GM12878 (cell line): ENCODE results near the gene RBM8A. TPM values are rescaled to one million over a fixed set of nuclear protein-coding genes. Genes with fewer than 3 reads are reported as not detected.

Source experiments
- ATAC-seq: fragments of 200-7000 bp; cut with Tn5 transposase; 3 replicates; pipeline ENCODE4 v1.9.1; 2020; ENCODE audit warnings: mild to moderate bottlenecking, moderate library complexity
- BruUV-seq: library from RNA; stranded (reverse); fragments of 400-500 nt; replicated peaks from 2 replicates; lab custom pipeline; 2021; lab: Mats Ljungman, UMichigan
- CTCF ChIA-PET: fragments of 300-600 bp; sonication (Branson Sonifier 250); formaldehyde crosslinking; extraction: SDS; loops from one replicate; lab custom pipeline; 2021; ENCODE audit warnings: inconsistent platforms; lab: Yijun Ruan, JAX
- POLR2A ChIA-PET: fragments of 350-600 bp; formaldehyde crosslinking; extraction: SDS; loops from one replicate; lab custom pipeline; 2021; ENCODE audit warnings: inconsistent platforms; lab: Charles Lee
- RAD21 ChIA-PET: fragments of 300-600 bp; sonication (Branson Sonifier 250); formaldehyde crosslinking; loops from one replicate; lab custom pipeline; 2023; ENCODE audit warnings: antibody characterized with exemption; ENCODE audit not compliant: unreplicated experiment; lab: Charles Lee
- SMC1A ChIA-PET: fragments of 300-600 bp; sonication (Branson Sonifier 250); formaldehyde crosslinking; loops from one replicate; lab custom pipeline; 2023; ENCODE audit not compliant: unreplicated experiment, uncharacterized antibody; lab: Charles Lee
- DNase-seq: peaks from one replicate; pipeline ENCODE4 v3.0.0-alpha.2; 2011; ENCODE audit warnings: low read depth, low spot score
- FAIRE-seq: peaks from 3 replicates; lab custom pipeline; 2011; peaks lifted over from hg19 to GRCh38; lab: Jason Lieb, UNC
- H2AFZ ChIP-seq: 2 replicates; pipeline ENCODE4 v1.6.0; 2011; ENCODE audit warnings: low read depth, low read length, control low read depth; ENCODE audit not compliant: control insufficient read depth
- H3K27ac ChIP-seq: 2 replicates; pipeline ENCODE4 v1.5.1; 2011; ENCODE audit warnings: control low read depth; ENCODE audit not compliant: control insufficient read depth, insufficient read depth
- H3K27me3 ChIP-seq, 2 experiments: replicated peaks in 1 of 2; 2 replicates each; pipeline versions ENCODE4 v1.6.0 to v1.6.1; 2011; ENCODE audit warnings: low read length in 1 of 2; ENCODE audit not compliant: control insufficient read depth in 2 of 2, insufficient read depth in 2 of 2
- H3K36me3 ChIP-seq, 2 experiments: 2 replicates each; pipeline ENCODE4 v1.5.1; 2011; ENCODE audit warnings: low read length in 1 of 2; ENCODE audit not compliant: control insufficient read depth in 2 of 2, insufficient read depth in 2 of 2
- H3K4me1 ChIP-seq: 2 replicates; pipeline ENCODE4 v1.6.1; 2011; ENCODE audit warnings: mild to moderate bottlenecking, low read length, moderate library complexity, mixed read lengths; ENCODE audit not compliant: control insufficient read depth, insufficient read depth
- H3K4me2 ChIP-seq: 2 replicates; pipeline ENCODE4 v1.6.0; 2011; ENCODE audit warnings: control low read depth; ENCODE audit not compliant: control insufficient read depth, insufficient read depth
- H3K4me3 ChIP-seq: fragments of 200-600 bp; sonication (generic); 2 replicates; pipeline ENCODE4 v1.5.1; 2016
- H3K79me2 ChIP-seq: 2 replicates; pipeline ENCODE4 v1.6.0; 2011; ENCODE audit warnings: low read length; ENCODE audit not compliant: control insufficient read depth, insufficient read depth
- H3K9ac ChIP-seq: 2 replicates; pipeline ENCODE4 v1.8.0; 2011; ENCODE audit warnings: low read length, control low read depth, mixed read lengths; ENCODE audit not compliant: control insufficient read depth, insufficient read depth
- H3K9me3 ChIP-seq: replicated peaks from 3 replicates; pipeline ENCODE4 v1.5.1; 2011; ENCODE audit warnings: mild to moderate bottlenecking, low read length; ENCODE audit not compliant: control insufficient read depth, insufficient read depth
- H4K20me1 ChIP-seq: 2 replicates; pipeline ENCODE4 v1.6.0; 2011; ENCODE audit not compliant: control insufficient read depth, insufficient read depth
- CBX5 ChIP-seq: sonication (generic); IDR thresholded peaks from 2 replicates; pipeline ENCODE4 v1.6.1; 2016; ENCODE audit warnings: low read depth, moderate library complexity, mild to moderate bottlenecking, inconsistent platforms
- FOXK2 ChIP-seq: fragments of 450-650 bp; IDR thresholded peaks from 2 replicates; pipeline ENCODE4 v1.6.1; 2017; ENCODE audit warnings: mild to moderate bottlenecking, moderate library complexity
- HCFC1 ChIP-seq: fragments of 150-350 bp; IDR thresholded peaks from 2 replicates; pipeline ENCODE4 v1.6.1; 2014; ENCODE audit warnings: low read length
- MAX ChIP-seq: IDR thresholded peaks from 2 replicates; pipeline ENCODE4 v1.6.1; 2012; ENCODE audit warnings: low read depth, low read length, improper control_type of control experiment
- POLR2AphosphoS2 ChIP-seq: IDR thresholded peaks from 2 replicates; pipeline ENCODE4 v1.6.1; 2011; ENCODE audit warnings: low read depth, mild to moderate bottlenecking, low read length, improper control_type of control experiment, moderate library complexity
- SRF ChIP-seq, 2 experiments: IDR thresholded peaks; 2 replicates each; pipeline ENCODE4 v1.6.1; 2011; ENCODE audit warnings: low read depth in 2 of 2, low read length in 2 of 2, mild to moderate bottlenecking in 1 of 2, moderate library complexity in 1 of 2
- STAT1 ChIP-seq: fragments of 450-650 bp; conservative IDR thresholded peaks from 2 replicates; pipeline ENCODE4 v1.6.1; 2014; ENCODE audit warnings: antibody characterized with exemption, mild to moderate bottlenecking
- YY1 ChIP-seq: IDR thresholded peaks from 2 replicates; pipeline ENCODE4 v1.6.1; 2011; ENCODE audit warnings: low read depth, mild to moderate bottlenecking, low read length
- ZBTB4 ChIP-seq: fragments of 450-650 bp; formaldehyde crosslinking; IDR thresholded peaks from 2 replicates; pipeline ENCODE4 v1.4.0; 2022; ENCODE audit warnings: mild to moderate bottlenecking, moderate library complexity
- WGBS: methylation state at CpG from one replicate; pipeline ENCODE4 v1.1.6; 2016; ENCODE audit warnings: low lambda C conversion rate; ENCODE audit not compliant: insufficient replicate concordance, insufficient coverage; ENCODE audit errors: missing lambda C conversion rate; 5-methylcytosine and 5-hydroxymethylcytosine counted together
- in situ Hi-C: fragments of 300-500 bp; cut with MboI; formaldehyde crosslinking; loops from 9 replicates; pipeline ENCODE4 v1.14.3; 2018; ENCODE audit warnings: mixed read lengths
- intact Hi-C: fragments of 100-400 bp; cut with micrococcal nuclease; formaldehyde crosslinking; loops from one replicate; pipeline ENCODE4 v1.14.2; 2022; ENCODE audit not compliant: unreplicated experiment
- polyA plus RNA-seq, 11 experiments: library from polyadenylated mRNA; depleted of rRNA in 4 of 11; unstranded in 6 of 11; stranded (reverse) in 5 of 11; fragments of >200 nt; fragmentation: Nextera tagmentation in 4 of 11; fragmentation: Illumina TruSeq in 1 of 11; extraction: Ambion mirVana in 4 of 11; extraction: Trizol in 1 of 11; gene quantifications; 1 replicate in 1 of 11; 2 replicates in 10 of 11; pipeline versions ENCODE4 v1.2.1 to v1.2.3, GENCODE V29; 2011 to 2016; ENCODE audit warnings: inconsistent platforms in 2 of 11, missing spikeins in 2 of 11, low read depth in 1 of 11
- total RNA-seq, 4 experiments: library from RNA; depleted of rRNA in 3 of 4; stranded (reverse); fragments of >200 nt in 3 of 4; fragmentation: Illumina TruSeq in 1 of 4; extraction: Trizol in 1 of 4; gene quantifications; 2 replicates each; pipeline versions ENCODE4 v1.2.1 to v1.2.3, GENCODE V29; 2013 to 2021

Gene RBM8A
- total and polyA plus RNA-seq, 10 of the 15 experiments (the other 5 are each of a cell fraction or from before 2014, with no cell fraction given) = 110 to 1,248 (median 248) TPM

GRCh38 chr1:145887631-145888030, 39.7 kb downstream of the RBM8A start:
- H3K79me2 ChIP-seq = no peaks in the 10 kb centered on the region
- no peak overlapping the region for H3K4me3 ChIP-seq
- ChIA-PET POLR2A (no interaction called here), CTCF (interaction anchor here (1.2 to 5.9 kb wide), 3 partner anchors 21 to 42 kb away, joined by 6 to 66 read pairs (median 9); partner anchors contain the start of genes ITGA10 and NUDT17), SMC1A (no interaction called here), RAD21 (no interaction called here)
- intact Hi-C loops = no loop called here
- no peak overlapping the region for H3K4me2 ChIP-seq
- H3K9me3 ChIP-seq = no peaks in the 10 kb centered on the region
- TF ChIP-seq ZBTB4 (CRISPR knock-in tag) (no peak), FOXK2 (no peak), MAX (no peak), CBX5 (no peak), POLR2AphosphoS2 (no peak), HCFC1 (no peak), YY1 (no peak), STAT1 (no peak), SRF (IDR thresholded peaks at IDR 0.05; ENCODE audit: low read depth in 2 of 2, low read length in 2 of 2) (no peak)
- DNase-seq = no peak
- ATAC-seq = no peak
- peaks cover 2 to 7% of the 10 kb centered on the region in 2 experiments; a peak in 2 of 4 replicates for H3K27me3 ChIP-seq
- H3K27ac ChIP-seq = no peak overlapping the region
- BruUV-seq = no TSS peak
- no peaks in the 10 kb centered on the region for H4K20me1 ChIP-seq
- no peaks in the 10 kb centered on the region for H3K36me3 ChIP-seq
- no peak for FAIRE-seq
- in situ Hi-C loops = no loop called here
- H3K9ac ChIP-seq = no peak overlapping the region
- H2AFZ ChIP-seq = no peak overlapping the region
- WGBS = 59% methylated on average over 5 of the region's 5 CpGs
- no peaks in the 10 kb centered on the region for H3K4me1 ChIP-seq
